ENCODE results near the gene EFNB2.

- TF ChIP-seq REST (IDR thresholded peaks at IDR 0.05; ENCODE audit: insufficient read depth in 1 of 2, low read depth in 2 of 2, low read length in 2 of 2) (no peak), POLR2AphosphoS5 (IDR thresholded peaks at IDR 0.05; ENCODE audit: low read depth, low read length) (no peak)
Measured at GRCh38 chr13:106491928-106492587, 43.4 kb downstream of the EFNB2 start.

Data from PFSK-1 (cell line).